Psoas muscle (tissue), 8 donors: ENCODE data around the gene IL18BP. TPM values are rescaled to one million over a fixed set of nuclear protein-coding genes. Genes with fewer than 3 reads are reported as not detected.

ENCODE experiments used
- ATAC-seq, 4 donors: fragments of 200-7000 bp; cut with Tn5 transposase; one replicate each; pipeline ENCODE4 v1.9.1; 2020; ENCODE audit warnings: moderate library complexity in 3 of 4, mild to moderate bottlenecking in 2 of 4
- DNase-seq, 2 donors: peaks; one replicate each; pipeline ENCODE4 v3.0.0-alpha.2; 2020
- H3K27ac ChIP-seq: fragments of 200-600 bp; one replicate; pipeline ENCODE4 v1.8.0; 2022
- H3K27me3 ChIP-seq, 3 donors: fragments of 200-600 bp in 1 of 3; one replicate each; pipeline versions ENCODE4 v1.6.1 to v1.8.0; 2013 to 2022; ENCODE audit warnings: low read length in 2 of 3, mild to moderate bottlenecking in 2 of 3, moderate library complexity in 1 of 3; ENCODE audit not compliant: insufficient read depth in 3 of 3
- H3K36me3 ChIP-seq, 2 donors: fragments of 200-600 bp in 1 of 2; one replicate each; pipeline versions ENCODE4 v1.6.1 to v1.8.0; 2013 to 2022; ENCODE audit warnings: low read depth in 1 of 2, mild to moderate bottlenecking in 1 of 2, moderate library complexity in 1 of 2; ENCODE audit not compliant: insufficient read depth in 1 of 2
- H3K4me1 ChIP-seq: fragments of 200-600 bp; one replicate; pipeline ENCODE4 v1.8.0; 2022
- H3K4me3 ChIP-seq: fragments of 200-600 bp; one replicate; pipeline ENCODE4 v1.8.0; 2022; ENCODE audit warnings: mild to moderate bottlenecking
- H3K9me3 ChIP-seq: fragments of 200-600 bp; one replicate; pipeline ENCODE4 v1.8.0; 2022
- CTCF ChIP-seq: fragments of 200-600 bp; IDR thresholded peaks from one replicate; pipeline ENCODE4 v1.8.0; 2022; ENCODE audit warnings: antibody characterized with exemption
- whole genome bisulfite sequencing, 3 donors: extraction: QIAGEN DNeasy Blood & Tissue Kit; methylation state at CpG; one replicate each; pipeline versions ENCODE4 v1.1.6 to v1.1.7; 2013; 5-methylcytosine and 5-hydroxymethylcytosine counted together
- intact Hi-C, 2 donors: fragments of 100-400 bp; cut with DNase I; formaldehyde crosslinking; loops; one replicate each; pipeline versions ENCODE4 v1.11.0 to v1.14.2; 2022
- polyA plus RNA-seq, 3 donors: library from polyadenylated mRNA; stranded (reverse); fragments of 200-250 nt; gene quantifications; one replicate each; pipeline ENCODE4 v1.2.3, GENCODE V29; 2013
- total RNA-seq, 4 donors: library from RNA; stranded (reverse); fragmentation: NEBNext Ultra II Directional in 2 of 4; extraction: Animal tissue kit (Norgen Biotek cat#: 25700) in 2 of 4; gene quantifications; one replicate each; pipeline versions ENCODE4 v1.2.1 to v1.2.4, GENCODE V29; 2021 to 2023
- donor health status: healthy with polysubstance abuse.
- donor health status: DM: no; HTN: no; CAD: no; lungs with moderate emphysema.
- donor health status: Bipolar disorder and iron deficiency.
- donor health status: healthy.
- donor health status: DM: yes; HTN: yes; CAD: no.
- donor health status: DM: no; HTN: no; CAD: no.
- donor health status: DM: no; HTN: no; CAD: no.
- donor health status: DM: yes; HTN: yes; CAD: no.

Gene IL18BP
- total and polyA plus RNA-seq, 7 donors, result 1.5 to 4.4 (median 2.9) TPM

GRCh38 chr11:71976551-71976950 lies 22.2 kb upstream of the IL18BP start:
- Histone ChIP-seq H3K9me3 (no peaks in the 10 kb centered on the region), H3K27ac (no peak overlapping the region), H3K27me3 (no peaks in the 10 kb centered on the region), H3K36me3 (peaks cover 0 to 3% of the 10 kb centered on the region in 2 donors), H3K4me3 (no peak overlapping the region), H3K4me1 (no peaks in the 10 kb centered on the region)
- no peak for TF ChIP-seq CTCF
- no peak for DNase-seq
- 38 to 56% (median 40%) methylated on average over 5 of the region's 5 CpGs for WGBS, 3 donors
- no peak for ATAC-seq
- intact Hi-C loops, result loop anchor here (2.0 to 5.0 kb wide), 4 partner anchors 36 to 456 kb away; partner anchors contain the start of gene CLPB (in 1 of the 2)

- no peaks in the 10 kb centered on the region for H3K4me1 ChIP-seq
Observed at GRCh38 chr11:71977090-71977489, 21.6 kb upstream of the IL18BP start.

DNA sequence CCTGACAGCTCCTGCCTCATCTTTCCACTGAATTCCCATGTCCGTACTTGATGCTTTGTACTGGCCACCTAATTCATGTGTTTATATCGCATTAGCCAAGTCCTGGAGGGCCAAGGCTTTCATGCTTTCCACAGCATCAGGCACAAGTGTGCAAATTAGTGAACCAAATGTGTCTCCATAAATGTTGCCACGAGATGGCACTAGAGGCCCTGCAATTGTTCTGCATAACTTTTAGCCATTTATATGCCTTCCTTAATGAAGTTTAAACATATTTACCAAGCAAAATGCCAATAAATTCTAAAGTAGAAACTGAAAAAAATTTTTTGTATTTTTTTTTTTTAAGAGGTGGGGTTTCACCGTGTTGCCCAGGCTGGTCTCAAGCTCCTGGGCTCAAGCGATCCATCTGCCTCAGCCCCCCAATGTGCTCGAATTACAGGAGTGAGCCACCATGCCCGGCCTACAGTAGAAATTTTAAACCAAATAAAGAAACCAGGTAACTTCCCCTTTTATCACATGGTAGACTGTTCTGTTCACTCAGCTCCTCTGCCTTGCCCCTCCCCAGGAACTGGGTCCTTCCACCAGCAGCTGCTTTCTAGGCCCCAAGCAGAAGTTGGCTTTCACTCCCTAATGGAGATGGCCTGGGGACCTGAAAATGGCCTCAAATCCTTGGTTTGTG lies 20.8 kb upstream of the IL18BP start:
- ATAC-seq, result peak; percentile 43 to 82 (median 70)
- peak; percentile 80 for TF ChIP-seq CTCF
- intact Hi-C loops, result loop anchor here (2.0 to 5.0 kb wide), 4 partner anchors 34 to 454 kb away; partner anchors contain the start of gene CLPB (in 1 of the 2)
- Histone ChIP-seq H3K9me3 (no peaks in the 10 kb centered on the region), H3K27ac (no peak overlapping the region), H3K36me3 (peaks cover 0 to 6% of the 10 kb centered on the region in 2 donors), H3K4me3 (no peak overlapping the region), H3K27me3 (no peaks in the 10 kb centered on the region), H3K4me1 (no peaks in the 10 kb centered on the region)
- 40 to 57% (median 47%) methylated on average over 7 of the region's 7 CpGs for WGBS, 3 donors
- no peak for DNase-seq

More at GRCh38 chr11:71977090-71977489, 21.6 kb upstream of the IL18BP start:
- no peak for DNase-seq
- no peaks in the 10 kb centered on the region for H3K9me3 ChIP-seq
- ATAC-seq, result no peak
- H3K27ac ChIP-seq, result no peak overlapping the region
- H3K27me3 ChIP-seq, result no peaks in the 10 kb centered on the region
- intact Hi-C loops, result loop anchor here (2.0 to 5.0 kb wide), 4 partner anchors 35 to 455 kb away; partner anchors contain the start of gene CLPB (in 1 of the 2)
- H3K4me3 ChIP-seq, result no peak overlapping the region
- H3K36me3 ChIP-seq, result peaks cover 0 to 3% of the 10 kb centered on the region in 2 donors
- 56 to 74% (median 65%) methylated on average over 1 of the region's 1 CpG for WGBS, 3 donors
- TF ChIP-seq CTCF, result no peak

- intact Hi-C loops, result loop anchor here (5.0 kb wide), 3 partner anchors 33 to 453 kb away; partner anchors contain the start of gene CLPB (in 1 of the 2)
- 93 to 97% (median 93%) methylated on average over 4 of the region's 4 CpGs for WGBS, 3 donors
- peaks cover 4 to 18% of the 10 kb centered on the region in 2 donors for H3K36me3 ChIP-seq
Observed at GRCh38 chr11:71979094-71979493, 19.6 kb upstream of the IL18BP start.

More at GRCh38 chr11:71979094-71979493, 19.6 kb upstream of the IL18BP start:
- ATAC-seq (no peak), DNase-seq (no peak)
- no peaks in the 10 kb centered on the region for H3K4me1 ChIP-seq
- no peak overlapping the region for H3K4me3 ChIP-seq
- TF ChIP-seq CTCF, result no peak
- H3K27ac ChIP-seq, result no peak overlapping the region
- no peaks in the 10 kb centered on the region for H3K27me3 ChIP-seq
- H3K9me3 ChIP-seq, result no peaks in the 10 kb centered on the region
